ENCODE results near the gene TOGARAM2. TPM values are rescaled to one million over a fixed set of nuclear protein-coding genes. Genes with fewer than 3 reads are reported as not detected.

Gene TOGARAM2
- total and polyA plus RNA-seq, 10 of the 15 experiments (the other 5 are each of a cell fraction or from before 2014, with no cell fraction given), result 0.01 to 0.06 (median 0.03) TPM; not detected in 7

GRCh38 chr2:29009711-29010677, 28.9 kb downstream of the TOGARAM2 start:
- no peak for TF ChIP-seq ZBED1 (IDR thresholded peaks at IDR 0.05; ENCODE audit: borderline replicate concordance)
- no peak for TF ChIP-seq SRF (IDR thresholded peaks at IDR 0.05; ENCODE audit: low read depth in 2 of 2, low read length in 2 of 2)
- no peak for TF ChIP-seq GABPA (IDR thresholded peaks at IDR 0.05; ENCODE audit: low read depth)
- ChIA-PET POLR2A (no interaction called here), SMC1A (ENCODE audit: uncharacterized antibody, unreplicated experiment) (no interaction called here), RAD21 (ENCODE audit: unreplicated experiment) (no interaction called here), CTCF (interaction anchor here (1.9 kb wide), 1 partner anchor 8 kb away, joined by 6 read pairs; no protein-coding TSS in a partner anchor)
- Histone ChIP-seq H2AFZ (ENCODE audit: control insufficient read depth, low read depth, low read length) (no peak overlapping the region), H3K4me2 (ENCODE audit: control insufficient read depth, insufficient read depth) (no peak overlapping the region), H3K79me2 (ENCODE audit: control insufficient read depth, insufficient read depth, low read length) (no peaks in the 10 kb centered on the region), H3K27ac (ENCODE audit: control insufficient read depth, insufficient read depth) (no peak overlapping the region), H3K9me3 (replicated peaks; ENCODE audit: control insufficient read depth, insufficient read depth, low read length) (no peaks in the 10 kb centered on the region), H3K27me3 (replicated peaks in 1 of 2; ENCODE audit: control insufficient read depth in 2 of 2, insufficient read depth in 2 of 2, low read length in 1 of 2) (no peaks in the 10 kb centered on the region), H3K36me3 (ENCODE audit: control insufficient read depth in 2 of 2, insufficient read depth in 2 of 2, low read length in 1 of 2) (no peaks in the 10 kb centered on the region), H3K4me1 (ENCODE audit: control insufficient read depth, insufficient read depth, low read length) (peaks cover 11% of the 10 kb centered on the region), H4K20me1 (ENCODE audit: control insufficient read depth, insufficient read depth) (no peaks in the 10 kb centered on the region), H3K9ac (ENCODE audit: control insufficient read depth, insufficient read depth, low read length) (no peak overlapping the region), H3K4me3 (no peak overlapping the region)
- ATAC-seq (no peak), DNase-seq (ENCODE audit: low read depth, low spot score) (no peak), FAIRE-seq (no peak)
- in situ Hi-C loops (cut with MboI) (no loop called here), intact Hi-C loops (cut with micrococcal nuclease; ENCODE audit: unreplicated experiment) (no loop called here)
- 61% methylated on average over 26 of the region's 26 CpGs for WGBS (ENCODE audit: insufficient coverage, insufficient replicate concordance, low lambda C conversion rate, missing lambda C conversion rate)
- no TSS peak for BruUV-seq (replicated peaks)

GRCh38 chr2:29010946-29011345, 29.8 kb downstream of the TOGARAM2 start:
- ChIA-PET RAD21 (ENCODE audit: unreplicated experiment) (no interaction called here), POLR2A (no interaction called here), CTCF (interaction anchor here (1.9 kb wide), 1 partner anchor 9 kb away, joined by 6 read pairs; no protein-coding TSS in a partner anchor), SMC1A (ENCODE audit: uncharacterized antibody, unreplicated experiment) (no interaction called here)
- DNase-seq (ENCODE audit: low read depth, low spot score) (no peak), ATAC-seq (peak; percentile 15; the same call in 1 of the 3 replicates), FAIRE-seq (no peak)
- no TSS peak for BruUV-seq (replicated peaks)
- in situ Hi-C loops (cut with MboI), result no loop called here
- Histone ChIP-seq H3K79me2 (ENCODE audit: control insufficient read depth, insufficient read depth, low read length) (no peaks in the 10 kb centered on the region), H3K27ac (ENCODE audit: control insufficient read depth, insufficient read depth) (no peak overlapping the region), H3K4me3 (no peak overlapping the region), H4K20me1 (ENCODE audit: control insufficient read depth, insufficient read depth) (no peaks in the 10 kb centered on the region), H3K9ac (ENCODE audit: control insufficient read depth, insufficient read depth, low read length) (no peak overlapping the region), H3K9me3 (replicated peaks; ENCODE audit: control insufficient read depth, insufficient read depth, low read length) (no peaks in the 10 kb centered on the region), H3K27me3 (replicated peaks in 1 of 2; ENCODE audit: control insufficient read depth in 2 of 2, insufficient read depth in 2 of 2, low read length in 1 of 2) (no peaks in the 10 kb centered on the region), H2AFZ (ENCODE audit: control insufficient read depth, low read depth, low read length) (no peak overlapping the region; the same call in 1 of the 2 replicates), H3K4me1 (ENCODE audit: control insufficient read depth, insufficient read depth, low read length) (peaks cover 14% of the 10 kb centered on the region), H3K4me2 (ENCODE audit: control insufficient read depth, insufficient read depth) (no peak overlapping the region), H3K36me3 (ENCODE audit: control insufficient read depth in 2 of 2, insufficient read depth in 2 of 2, low read length in 1 of 2) (no peaks in the 10 kb centered on the region)
- intact Hi-C loops (cut with micrococcal nuclease; ENCODE audit: unreplicated experiment), result no loop called here
- WGBS (ENCODE audit: insufficient coverage, insufficient replicate concordance, low lambda C conversion rate, missing lambda C conversion rate), result 21% methylated on average over 7 of the region's 7 CpGs
- TF ChIP-seq NFYA (IDR thresholded peaks at IDR 0.05; ENCODE audit: borderline replicate concordance, low read depth, low read length), result no peak
- TF ChIP-seq RELA (IDR thresholded peaks at IDR 0.05; ENCODE audit: borderline replicate concordance, partially characterized antibody), result no peak
- TF ChIP-seq PAX8 (IDR thresholded peaks at IDR 0.05), result no peak
- no peak for TF ChIP-seq ATF3 (IDR thresholded peaks at IDR 0.05; ENCODE audit: borderline replicate concordance, extremely low read depth, low read depth, low read length)
- TF ChIP-seq BRCA1 (IDR thresholded peaks at IDR 0.05; ENCODE audit: low read depth, low read length), result no peak
- TF ChIP-seq KLF5 (IDR thresholded peaks at IDR 0.05; ENCODE audit: partially characterized antibody), result no peak
- TF ChIP-seq SMARCA5 (IDR thresholded peaks at IDR 0.05), result no peak
- no peak for TF ChIP-seq ZNF384 (IDR thresholded peaks at IDR 0.05; ENCODE audit: borderline replicate concordance, low read depth, low read length)
- TF ChIP-seq USF1 (IDR thresholded peaks at IDR 0.05; ENCODE audit: borderline replicate concordance, extremely low read length, insufficient read depth, low read depth, low read length), result no peak
- no peak for TF ChIP-seq ZBTB33 (IDR thresholded peaks at IDR 0.05)
- TF ChIP-seq CREM (IDR thresholded peaks at IDR 0.05; ENCODE audit: low read depth), result no peak
